HG03354 (cell line): ENCODE data around the gene HS3ST2.
"Not testable (repeated sequence)": the region's sequence is repeated elsewhere in the genome, so short reads cannot be mapped to it uniquely, and the experiment has no call there.

Source experiments
- ATAC-seq: cut with Tn5 transposase; IDR thresholded peaks from one replicate; pipeline ENCODE4 v1.9.1; 2021; ENCODE audit warnings: mild to moderate bottlenecking; ENCODE audit not compliant: unreplicated experiment, poor library complexity, severe bottlenecking

HS3ST2 gene

GRCh38 chr16:22926105-22926751 is 112.3 kb downstream of the HS3ST2 start:
- no peak for ATAC-seq

DNA sequence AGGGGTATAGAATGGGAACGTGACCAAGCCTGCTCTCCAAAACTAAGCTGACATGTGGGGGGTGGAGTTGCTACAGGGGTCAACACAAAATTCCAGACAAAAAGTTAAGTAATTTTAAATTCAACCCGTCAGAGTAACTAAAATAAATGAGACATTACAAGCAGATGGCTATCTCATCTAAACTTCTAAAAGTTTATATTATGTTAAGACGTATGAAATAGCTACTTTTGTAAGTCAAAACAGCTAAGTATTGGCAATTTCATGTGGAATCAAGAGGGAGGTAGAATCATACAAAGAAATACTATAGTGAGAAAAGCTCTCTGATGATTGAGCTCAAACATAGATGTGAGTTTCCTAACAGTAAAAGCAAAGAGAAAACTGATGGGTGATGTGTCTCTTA is 113.3 kb downstream of the HS3ST2 start:
- no peak for ATAC-seq

DNA sequence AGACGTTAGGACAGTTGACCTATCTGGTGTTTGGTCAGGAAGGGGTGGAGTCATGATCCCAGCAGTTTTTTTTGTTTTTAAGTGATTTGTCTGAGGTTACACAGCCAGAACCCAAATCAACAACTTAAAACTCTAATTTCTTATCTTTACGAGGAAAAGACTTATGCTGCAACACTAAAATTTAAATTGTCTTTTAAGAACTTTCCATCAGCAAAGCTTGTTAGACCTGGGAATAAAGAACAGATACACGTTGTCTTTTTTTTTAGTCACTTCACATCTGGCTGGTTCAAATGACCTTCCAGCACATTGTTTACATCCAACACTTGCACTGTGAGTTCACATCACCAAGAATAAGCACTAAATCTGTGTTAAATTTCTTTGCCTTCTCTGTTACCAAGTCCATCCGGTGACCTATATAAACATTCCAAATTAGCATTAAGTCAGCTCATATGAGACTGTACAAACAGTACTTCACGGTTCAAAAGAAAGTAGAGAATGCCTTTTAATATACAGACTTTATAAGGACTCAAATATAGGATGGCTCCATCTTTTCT is 115.0 kb downstream of the HS3ST2 start:
- ATAC-seq: no peak

DNA sequence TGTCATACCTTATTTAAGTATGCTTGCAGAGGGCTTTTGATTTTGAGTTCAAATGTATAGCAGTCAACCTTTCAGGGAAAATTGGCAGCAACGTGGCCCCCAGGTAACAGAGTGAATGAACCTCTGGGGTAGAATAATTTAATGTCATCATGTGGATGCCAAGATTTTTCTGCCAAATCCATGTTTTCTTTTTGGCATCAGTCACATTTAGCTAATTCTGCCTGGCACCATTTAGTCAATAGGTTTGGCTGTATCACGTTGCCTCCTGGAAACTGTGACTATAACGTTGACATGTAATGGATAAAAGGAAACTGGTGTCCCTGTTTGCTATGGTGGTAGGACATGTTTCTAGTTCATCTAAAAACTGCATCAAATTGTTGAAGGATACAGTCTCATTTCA is 115.5 kb downstream of the HS3ST2 start:
- no peak for ATAC-seq

DNA sequence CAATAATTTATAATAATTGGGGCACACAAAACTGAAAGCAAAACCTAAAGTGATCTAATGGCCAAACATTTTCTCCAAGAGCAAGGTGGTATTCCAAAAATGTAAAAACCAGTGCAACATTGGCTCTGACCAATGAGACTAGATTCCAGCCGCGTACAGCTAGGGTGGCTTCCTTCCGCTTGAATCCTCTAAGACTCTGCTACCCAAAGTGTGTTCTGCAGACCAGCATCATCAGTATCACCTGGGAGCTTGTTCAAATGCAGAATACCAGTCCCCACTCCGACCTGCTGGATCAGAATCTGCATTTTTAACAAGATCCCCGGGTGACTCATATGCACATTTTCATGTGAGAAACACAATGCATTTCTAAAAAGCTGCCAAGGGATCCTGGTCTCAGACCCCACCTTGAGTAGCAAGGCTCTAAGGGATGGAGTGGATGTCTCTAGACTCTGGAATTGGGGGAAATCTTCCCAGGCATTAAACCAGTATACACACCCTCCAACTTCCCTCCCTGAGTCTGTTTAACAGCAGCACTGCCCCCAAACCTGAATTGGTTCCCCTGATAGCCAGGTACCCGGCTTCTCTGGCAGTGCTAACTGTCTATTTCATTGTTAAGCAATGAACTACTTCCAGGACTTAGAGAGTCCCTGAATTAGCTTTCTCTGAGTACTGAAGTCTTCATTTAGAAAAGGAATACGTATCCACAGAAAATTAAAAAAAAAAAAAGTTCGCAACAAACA is 118.2 kb downstream of the HS3ST2 start:
- ATAC-seq: no peak

- no peak for ATAC-seq
These were observed 119.2 kb downstream of the HS3ST2 start for GRCh38 chr16:22933173-22933572.

DNA sequence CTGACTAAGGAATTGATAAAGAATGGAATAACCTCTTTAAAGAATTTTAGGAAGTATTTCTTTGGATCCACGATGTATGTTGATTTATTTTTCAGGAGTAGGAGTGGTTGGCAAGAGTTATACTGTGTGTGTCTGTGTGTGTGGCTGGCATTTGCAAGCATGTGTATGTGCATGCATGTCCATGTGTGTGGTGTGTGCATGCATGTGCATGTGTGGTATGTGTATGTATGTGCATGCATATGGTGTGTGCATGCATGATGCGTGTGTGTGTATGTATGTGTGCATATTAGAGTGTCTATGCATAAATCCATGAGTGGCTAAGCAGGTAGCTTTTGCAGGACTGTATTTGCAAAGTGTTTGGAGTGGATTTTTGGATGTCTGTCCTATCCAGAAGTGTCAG is 120.8 kb downstream of the HS3ST2 start:
- ATAC-seq: no peak

GRCh38 chr16:22937169-22937568 is 123.2 kb downstream of the HS3ST2 start:
- no peak for ATAC-seq

DNA sequence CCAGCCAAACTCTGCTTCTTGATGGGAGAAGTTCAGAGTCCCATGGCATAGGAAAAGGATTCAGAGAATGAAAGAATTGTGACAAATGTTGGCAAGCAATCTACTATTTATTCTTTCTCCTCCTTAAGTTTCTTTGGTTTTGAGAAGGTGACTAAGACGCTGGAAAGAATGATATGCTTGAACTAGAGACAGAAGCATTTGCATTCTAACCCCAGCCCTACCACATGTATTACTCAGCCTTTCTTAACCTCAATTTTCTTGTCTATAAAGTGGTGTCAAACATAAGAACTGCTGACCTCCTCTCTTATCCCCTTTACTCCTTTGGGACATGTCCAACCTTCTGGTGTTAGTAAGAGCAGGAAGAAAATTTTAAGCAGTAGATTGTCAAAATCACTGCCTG is 124.7 kb downstream of the HS3ST2 start:
- no peak for ATAC-seq

GRCh38 chr16:22939744-22940363 is 125.9 kb downstream of the HS3ST2 start:
- not testable (repeated sequence) for ATAC-seq

GRCh38 chr16:22941970-22942501 is 128.1 kb downstream of the HS3ST2 start:
- ATAC-seq: no peak

GRCh38 chr16:22942811-22943210 is 128.8 kb downstream of the HS3ST2 start:
- no peak for ATAC-seq

GRCh38 chr16:22945361-22945760 is 131.4 kb downstream of the HS3ST2 start:
- no peak for ATAC-seq

- ATAC-seq: no peak
These were observed 132.5 kb downstream of the HS3ST2 start for GRCh38 chr16:22946433-22946832.

DNA sequence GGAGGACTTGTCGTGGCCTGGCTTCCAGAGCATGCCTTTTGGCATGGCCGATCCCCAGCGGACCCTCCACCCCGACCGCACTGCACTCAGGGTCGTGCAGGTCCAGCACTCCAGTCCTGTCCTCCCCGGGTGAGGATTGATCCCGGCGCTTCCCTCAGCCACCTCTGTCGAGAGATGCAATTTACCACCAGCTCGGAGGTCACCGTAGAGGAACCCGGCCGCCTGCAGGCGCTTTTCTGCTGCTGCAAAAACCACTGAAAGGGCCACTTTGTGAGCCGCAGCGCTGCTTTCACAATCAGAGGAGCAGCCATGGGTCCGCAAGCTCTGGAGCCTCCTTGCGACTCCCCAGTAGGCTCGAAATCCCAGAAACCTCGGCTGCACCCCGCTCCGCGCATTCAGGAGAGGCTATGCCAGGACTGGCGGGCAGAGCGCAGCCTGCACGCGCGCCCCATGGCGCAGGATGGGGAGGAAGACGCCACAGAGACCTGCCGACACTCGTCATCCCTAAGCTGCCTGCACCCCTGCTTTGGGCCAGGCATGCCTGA is 134.2 kb downstream of the HS3ST2 start:
- ATAC-seq: no peak

DNA sequence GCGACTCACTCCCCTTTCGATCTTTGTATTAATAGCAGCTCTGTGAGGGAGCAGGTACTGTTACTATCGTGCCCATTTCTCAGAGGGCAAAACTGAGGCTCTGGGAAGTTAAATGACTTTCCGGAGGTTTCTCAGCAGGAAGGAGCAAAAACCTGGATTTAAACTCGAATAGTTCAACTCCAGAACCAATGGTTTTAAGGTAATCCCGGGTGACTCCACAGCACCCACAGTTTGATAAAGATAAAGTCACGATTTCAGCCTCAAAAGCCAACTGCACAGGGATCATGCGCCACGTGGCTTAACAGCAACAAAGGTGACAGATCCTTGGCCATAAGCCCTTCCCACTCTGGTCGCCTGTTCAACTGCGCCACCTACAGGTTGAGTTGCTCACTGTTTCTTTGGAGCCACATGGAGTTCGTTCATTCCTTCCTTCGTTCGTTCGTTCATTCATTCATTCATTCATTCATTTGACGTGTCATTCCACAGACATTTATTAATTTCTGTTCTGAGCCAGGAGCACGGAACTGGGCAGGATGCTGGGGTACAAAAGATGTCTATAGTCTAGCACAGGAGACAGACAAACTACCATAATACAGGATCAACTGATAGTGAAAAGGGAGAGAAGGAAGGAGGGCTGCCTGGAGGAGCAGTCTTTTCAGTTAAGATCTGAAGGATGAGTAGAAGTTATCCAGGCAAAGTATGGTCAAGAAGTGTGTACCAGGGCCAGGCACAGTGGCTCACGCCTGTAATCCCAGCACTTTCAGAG is 134.8 kb downstream of the HS3ST2 start:
- ATAC-seq: no peak

DNA sequence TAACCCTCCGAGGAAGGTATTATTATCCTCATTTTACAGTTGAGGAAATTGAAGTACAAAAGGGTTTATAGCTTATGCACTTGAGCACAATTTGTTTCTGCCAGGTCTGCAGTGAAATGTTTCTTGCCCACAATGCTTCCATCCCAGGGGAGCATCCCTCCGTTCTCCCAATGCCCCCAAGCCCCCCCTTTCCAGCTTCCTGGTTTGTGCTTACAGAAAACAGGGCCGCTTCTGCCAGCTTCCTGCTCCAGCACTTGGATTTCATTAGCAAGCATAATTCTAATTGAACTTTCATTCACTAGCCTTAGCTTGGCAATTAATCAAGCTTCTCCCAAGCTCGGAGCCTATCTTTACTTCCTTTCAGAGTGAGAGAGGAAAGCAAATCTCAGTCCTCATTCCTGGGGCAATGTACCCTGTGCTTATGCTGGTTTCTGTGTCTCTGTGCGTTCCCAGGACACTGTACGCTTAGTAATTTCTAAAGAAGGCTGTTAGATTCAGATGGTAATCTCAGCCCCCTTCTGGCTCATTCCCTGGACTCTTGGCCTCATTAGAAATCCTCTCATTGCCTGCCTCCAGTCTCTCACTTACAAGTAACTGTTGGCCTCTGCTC is 141.6 kb downstream of the HS3ST2 start:
- ATAC-seq: no peak

- ATAC-seq: no peak
These were observed 147.2 kb downstream of the HS3ST2 start for GRCh38 chr16:22961206-22961605.

GRCh38 chr16:22962905-22963304 is 148.9 kb downstream of the HS3ST2 start:
- ATAC-seq: no peak
